T-helper 1 cell (primary cell): ENCODE data around the gene GRM1.

Source experiments
- DNase-seq, 5 donors: peaks; one replicate each; pipeline ENCODE4 v3.0.0-alpha.2; 2012 to 2020
- total RNA-seq, 4 donors: gene quantifications; one replicate each; lab custom pipeline; 2026; lab: John Stamatoyannopoulos, UW

Gene GRM1
- 0 reads per million in 4 donors for total RNA-seq

GRCh38 chr6:146028851-146029572, at the start of gene GRM1:
TSS of gene GRM1 (plus strand) at chr6:146029062. CDS start at chr6:146029518, 456 bp downstream.
- DNase-seq: no peak

GRCh38 chr6:146009338-146009737, 19.5 kb upstream of the GRM1 start:
- no peak for DNase-seq

- no peak for DNase-seq
Observed at GRCh38 chr6:146014233-146014632, 14.6 kb upstream of the GRM1 start.

- no peak for DNase-seq
Observed at GRCh38 chr6:146017672-146018071, 11.2 kb upstream of the GRM1 start.

- DNase-seq: no peak
Observed at GRCh38 chr6:146026873-146027272, 2.0 kb upstream of the GRM1 start.

GRCh38 chr6:146027586-146028251, 1.1 kb upstream of the GRM1 start:
- no peak for DNase-seq

- peak in 3 of 5 donors; percentile 3 to 16 (median 12) for DNase-seq
Observed at GRCh38 chr6:146028252-146028795, 538 bp upstream of the GRM1 start.

- no peak for DNase-seq
Observed at GRCh38 chr6:146029573-146030184, 817 bp downstream of the GRM1 start.

GRCh38 chr6:146032387-146032786, 3.5 kb downstream of the GRM1 start:
- DNase-seq: no peak

- no peak for DNase-seq
Observed at GRCh38 chr6:146040360-146040759, 11.5 kb downstream of the GRM1 start.

GRCh38 chr6:146041282-146041681, 12.4 kb downstream of the GRM1 start:
- no peak for DNase-seq

GRCh38 chr6:146047371-146047770, 18.5 kb downstream of the GRM1 start:
- no peak for DNase-seq

GRCh38 chr6:146050168-146050567, 21.3 kb downstream of the GRM1 start:
- DNase-seq: no peak

- no peak for DNase-seq
Observed at GRCh38 chr6:146056506-146056905, 27.6 kb downstream of the GRM1 start.

- no peak for DNase-seq
Observed at GRCh38 chr6:146065690-146066089, 36.8 kb downstream of the GRM1 start.

- no peak for DNase-seq
Observed at GRCh38 chr6:146066506-146066905, 37.6 kb downstream of the GRM1 start.

- no peak for DNase-seq
Observed at GRCh38 chr6:146071781-146072180, 42.9 kb downstream of the GRM1 start.

GRCh38 chr6:146077992-146078391, 49.1 kb downstream of the GRM1 start:
- no peak for DNase-seq

GRCh38 chr6:146087386-146087785, 58.5 kb downstream of the GRM1 start:
- no peak for DNase-seq

- DNase-seq: no peak
Observed at GRCh38 chr6:146090474-146090873, 61.6 kb downstream of the GRM1 start.

GRCh38 chr6:146092961-146093686, 64.3 kb downstream of the GRM1 start:
- DNase-seq: no peak

GRCh38 chr6:146095481-146095880, 66.6 kb downstream of the GRM1 start:
- no peak for DNase-seq

GRCh38 chr6:146097586-146097985, 68.7 kb downstream of the GRM1 start:
- DNase-seq: no peak
